HL-60 (cell line): Measurements from ENCODE around the gene MRPL46.

Source experiments
- GABPA ChIP-seq: IDR thresholded peaks from 2 replicates; pipeline ENCODE4 v1.6.1; 2012; ENCODE audit warnings: low read depth
- POLR2AphosphoS5 ChIP-seq: IDR thresholded peaks from 2 replicates; pipeline ENCODE4 v1.6.1; 2012; ENCODE audit warnings: low read depth
- SPI1 ChIP-seq: IDR thresholded peaks from 2 replicates; pipeline ENCODE4 v1.6.1; 2012; ENCODE audit warnings: low read depth, mild to moderate bottlenecking, borderline replicate concordance
- TF ChIP-seq, protein P1 (sequence below): IDR thresholded peaks from one replicate; pipeline ENCODE4 v1.5.1; 2011; ENCODE audit warnings: low read length, control low read depth, inconsistent platforms; ENCODE audit not compliant: insufficient read depth
- TF ChIP-seq, protein P2 (sequence below): IDR thresholded peaks from 2 replicates; pipeline ENCODE4 v1.6.1; 2012; ENCODE audit warnings: low read depth; ENCODE audit not compliant: insufficient replicate concordance

DNA sequence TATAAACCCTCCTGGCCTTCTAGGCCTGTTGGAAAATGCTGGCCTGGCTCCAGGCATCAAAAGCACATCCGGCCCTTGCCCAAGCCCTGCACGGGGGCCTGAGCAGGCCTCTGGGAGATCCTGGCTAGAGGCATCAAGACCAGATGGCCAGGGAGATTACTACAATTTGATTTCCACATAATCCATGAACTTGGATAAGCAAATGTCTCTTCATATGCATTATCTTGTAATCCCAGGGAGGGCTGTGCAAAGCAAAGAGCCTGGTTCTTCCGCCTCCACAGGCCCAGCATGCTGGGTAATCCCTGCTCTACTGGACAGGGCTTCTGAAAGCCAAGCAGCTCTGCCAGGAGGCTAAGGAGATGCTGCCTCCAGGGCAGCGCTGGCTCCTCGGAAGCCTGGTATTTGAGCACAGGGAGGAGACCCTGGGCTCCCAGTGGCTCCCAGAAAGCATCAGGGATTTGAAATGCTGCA lies 18.2 kb downstream of the MRPL46 start:
- TF ChIP-seq, protein P1, sequence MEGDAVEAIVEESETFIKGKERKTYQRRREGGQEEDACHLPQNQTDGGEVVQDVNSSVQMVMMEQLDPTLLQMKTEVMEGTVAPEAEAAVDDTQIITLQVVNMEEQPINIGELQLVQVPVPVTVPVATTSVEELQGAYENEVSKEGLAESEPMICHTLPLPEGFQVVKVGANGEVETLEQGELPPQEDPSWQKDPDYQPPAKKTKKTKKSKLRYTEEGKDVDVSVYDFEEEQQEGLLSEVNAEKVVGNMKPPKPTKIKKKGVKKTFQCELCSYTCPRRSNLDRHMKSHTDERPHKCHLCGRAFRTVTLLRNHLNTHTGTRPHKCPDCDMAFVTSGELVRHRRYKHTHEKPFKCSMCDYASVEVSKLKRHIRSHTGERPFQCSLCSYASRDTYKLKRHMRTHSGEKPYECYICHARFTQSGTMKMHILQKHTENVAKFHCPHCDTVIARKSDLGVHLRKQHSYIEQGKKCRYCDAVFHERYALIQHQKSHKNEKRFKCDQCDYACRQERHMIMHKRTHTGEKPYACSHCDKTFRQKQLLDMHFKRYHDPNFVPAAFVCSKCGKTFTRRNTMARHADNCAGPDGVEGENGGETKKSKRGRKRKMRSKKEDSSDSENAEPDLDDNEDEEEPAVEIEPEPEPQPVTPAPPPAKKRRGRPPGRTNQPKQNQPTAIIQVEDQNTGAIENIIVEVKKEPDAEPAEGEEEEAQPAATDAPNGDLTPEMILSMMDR = no peak
- TF ChIP-seq POLR2AphosphoS5 (no peak), GABPA (no peak), SPI1 (no peak)
- TF ChIP-seq, protein P2, sequence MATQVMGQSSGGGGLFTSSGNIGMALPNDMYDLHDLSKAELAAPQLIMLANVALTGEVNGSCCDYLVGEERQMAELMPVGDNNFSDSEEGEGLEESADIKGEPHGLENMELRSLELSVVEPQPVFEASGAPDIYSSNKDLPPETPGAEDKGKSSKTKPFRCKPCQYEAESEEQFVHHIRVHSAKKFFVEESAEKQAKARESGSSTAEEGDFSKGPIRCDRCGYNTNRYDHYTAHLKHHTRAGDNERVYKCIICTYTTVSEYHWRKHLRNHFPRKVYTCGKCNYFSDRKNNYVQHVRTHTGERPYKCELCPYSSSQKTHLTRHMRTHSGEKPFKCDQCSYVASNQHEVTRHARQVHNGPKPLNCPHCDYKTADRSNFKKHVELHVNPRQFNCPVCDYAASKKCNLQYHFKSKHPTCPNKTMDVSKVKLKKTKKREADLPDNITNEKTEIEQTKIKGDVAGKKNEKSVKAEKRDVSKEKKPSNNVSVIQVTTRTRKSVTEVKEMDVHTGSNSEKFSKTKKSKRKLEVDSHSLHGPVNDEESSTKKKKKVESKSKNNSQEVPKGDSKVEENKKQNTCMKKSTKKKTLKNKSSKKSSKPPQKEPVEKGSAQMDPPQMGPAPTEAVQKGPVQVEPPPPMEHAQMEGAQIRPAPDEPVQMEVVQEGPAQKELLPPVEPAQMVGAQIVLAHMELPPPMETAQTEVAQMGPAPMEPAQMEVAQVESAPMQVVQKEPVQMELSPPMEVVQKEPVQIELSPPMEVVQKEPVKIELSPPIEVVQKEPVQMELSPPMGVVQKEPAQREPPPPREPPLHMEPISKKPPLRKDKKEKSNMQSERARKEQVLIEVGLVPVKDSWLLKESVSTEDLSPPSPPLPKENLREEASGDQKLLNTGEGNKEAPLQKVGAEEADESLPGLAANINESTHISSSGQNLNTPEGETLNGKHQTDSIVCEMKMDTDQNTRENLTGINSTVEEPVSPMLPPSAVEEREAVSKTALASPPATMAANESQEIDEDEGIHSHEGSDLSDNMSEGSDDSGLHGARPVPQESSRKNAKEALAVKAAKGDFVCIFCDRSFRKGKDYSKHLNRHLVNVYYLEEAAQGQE = no peak
